Mesothelial cell of epicardium (in vitro differentiated cells): ENCODE results near the gene INPPL1. TPM values are rescaled to one million over a fixed set of nuclear protein-coding genes. Genes with fewer than 3 reads are reported as not detected.
A peak's percentile ranks its signal among the peaks of the same experiment; 100 is the strongest.

Experiments
- DNase-seq, 2 experiments: peaks; one replicate each; pipeline ENCODE4 v3.0.0; 2021; ENCODE audit warnings: low spot score in 2 of 2; ENCODE audit not compliant: unreplicated experiment in 2 of 2
- H3K27ac Mint-ChIP-seq: 2 replicates; pipeline ENCODE4 v1.8.0; 2021; ENCODE audit warnings: mixed read lengths
- H3K27me3 Mint-ChIP-seq: 2 replicates; pipeline ENCODE4 v1.8.0; 2021; ENCODE audit warnings: low read depth, mixed read lengths
- H3K36me3 Mint-ChIP-seq: 2 replicates; pipeline ENCODE4 v1.8.0; 2021; ENCODE audit warnings: mixed read lengths
- H3K4me1 Mint-ChIP-seq: 2 replicates; pipeline ENCODE4 v1.8.0; 2021; ENCODE audit warnings: mixed read lengths
- H3K4me3 Mint-ChIP-seq: 2 replicates; pipeline ENCODE4 v1.8.0; 2021; ENCODE audit warnings: mild to moderate bottlenecking, moderate library complexity, mixed read lengths
- H3K9me3 Mint-ChIP-seq: 2 replicates; pipeline ENCODE4 v1.8.0; 2021; ENCODE audit warnings: mixed read lengths
- CTCF ChIP-seq: fragments of 200-600 bp; sonication (generic); IDR thresholded peaks from one replicate; pipeline ENCODE4 v1.5.0; 2021; ENCODE audit warnings: antibody characterized with exemption; ENCODE audit not compliant: unreplicated experiment
- total RNA-seq: library from RNA; stranded (reverse); gene quantifications from 3 replicates; pipeline ENCODE4 v1.2.1, GENCODE V29; 2021

INPPL1 gene
- total RNA-seq, 1 donor from 2014 or later: 299 TPM

- no peak within 1 kb of the TSS for H3K4me3 Mint-ChIP-seq
- peaks cover 3% of the 10 kb centered on the region for H3K9me3 Mint-ChIP-seq
- H3K27ac Mint-ChIP-seq: no peak within 1 kb of the TSS
- DNase-seq: no peak
- TF ChIP-seq CTCF: no peak
- H3K4me1 Mint-ChIP-seq: no peaks in the 10 kb centered on the region
- peaks cover 40% of the 10 kb centered on the region for H3K27me3 Mint-ChIP-seq
- H3K36me3 Mint-ChIP-seq: no peaks in the 10 kb centered on the region
Observed at GRCh38 chr11:72216638-72217037, 7.9 kb upstream of the INPPL1 start, which contains the start of gene FOLR2. FOLR2 (plus strand) TSS chr11:72216794; CDS start chr11:72218585, 1,791 bp downstream.

GRCh38 chr11:72217841-72218240 is 6.7 kb upstream of the INPPL1 start:
- Mint-ChIP-seq H3K4me1 (peaks cover 9% of the 10 kb centered on the region), H3K27ac (no peak overlapping the region), H3K36me3 (no peaks in the 10 kb centered on the region), H3K9me3 (peaks cover 3% of the 10 kb centered on the region), H3K4me3 (no peak overlapping the region), H3K27me3 (peaks cover 37% of the 10 kb centered on the region)
- no peak for TF ChIP-seq CTCF
- peak in 1 of 2 experiments; percentile 17 for DNase-seq

GRCh38 chr11:72218251-72218745 is 6.3 kb upstream of the INPPL1 start:
- Mint-ChIP-seq H3K9me3 (peaks cover 3% of the 10 kb centered on the region), H3K4me3 (no peak overlapping the region), H3K27me3 (peaks cover 32% of the 10 kb centered on the region), H3K36me3 (no peaks in the 10 kb centered on the region), H3K27ac (no peak overlapping the region), H3K4me1 (peaks cover 11% of the 10 kb centered on the region)
- TF ChIP-seq CTCF: no peak
- peak in 1 of 2 experiments; percentile 7 for DNase-seq

GRCh38 chr11:72220696-72221363 is 3.7 kb upstream of the INPPL1 start:
- peaks cover 15% of the 10 kb centered on the region for H3K27me3 Mint-ChIP-seq
- H3K4me1 Mint-ChIP-seq: peaks cover 18% of the 10 kb centered on the region
- H3K9me3 Mint-ChIP-seq: no peaks in the 10 kb centered on the region
- no peaks in the 10 kb centered on the region for H3K36me3 Mint-ChIP-seq
- H3K4me3 Mint-ChIP-seq: no peak overlapping the region
- peak in 1 of 2 experiments; percentile 34 for DNase-seq
- no peak overlapping the region for H3K27ac Mint-ChIP-seq
- no peak for TF ChIP-seq CTCF

GRCh38 chr11:72221386-72222075 is 3.0 kb upstream of the INPPL1 start:
- H3K27ac Mint-ChIP-seq: no peak overlapping the region

More at GRCh38 chr11:72221386-72222075, 3.0 kb upstream of the INPPL1 start:
- H3K9me3 Mint-ChIP-seq: no peaks in the 10 kb centered on the region
- peaks cover 10% of the 10 kb centered on the region for H3K27me3 Mint-ChIP-seq
- TF ChIP-seq CTCF: no peak
- H3K36me3 Mint-ChIP-seq: no peaks in the 10 kb centered on the region
- peak in 1 of 2 experiments; percentile 28 for DNase-seq
- no peak overlapping the region for H3K4me3 Mint-ChIP-seq
- peaks cover 26% of the 10 kb centered on the region for H3K4me1 Mint-ChIP-seq
